Measurements from ENCODE around the gene GRIA4. TPM values are rescaled to one million over a fixed set of nuclear protein-coding genes. Genes with fewer than 3 reads are reported as not detected.

The GRIA4 gene
- total and polyA plus RNA-seq, 2 of the 13 experiments (the other 11 are each of a cell fraction or from before 2014, with no cell fraction given): not detected

DNA sequence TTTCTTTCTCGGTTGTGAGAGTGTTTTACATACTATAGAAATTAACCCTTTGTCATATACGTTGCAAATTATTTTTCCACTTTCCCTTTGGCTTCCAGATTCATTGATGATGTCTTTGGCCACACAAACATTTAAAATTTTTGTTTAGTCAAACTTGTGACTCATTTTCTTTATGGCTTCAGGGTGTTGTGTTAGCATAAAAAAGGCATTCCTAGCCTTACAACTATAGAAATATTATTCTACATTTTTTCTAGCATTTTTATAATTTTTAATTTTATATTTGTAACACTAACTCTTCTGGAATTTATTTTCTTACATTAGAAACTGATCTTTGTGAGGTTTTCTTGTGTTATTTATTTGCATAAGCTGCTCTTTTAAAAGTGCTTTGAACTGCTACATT lies 12.1 kb downstream of the GRIA4 start:
- intact Hi-C loops (cut with micrococcal nuclease; ENCODE audit: unreplicated experiment): no loop called here
- DNase-seq (ENCODE audit: low spot score) (no peak), ATAC-seq (no peak), FAIRE-seq (no peak)
- no peak overlapping the region for H3K9ac ChIP-seq (ENCODE audit: insufficient read depth, low read depth, low read length)
- TF ChIP-seq, protein P1, sequence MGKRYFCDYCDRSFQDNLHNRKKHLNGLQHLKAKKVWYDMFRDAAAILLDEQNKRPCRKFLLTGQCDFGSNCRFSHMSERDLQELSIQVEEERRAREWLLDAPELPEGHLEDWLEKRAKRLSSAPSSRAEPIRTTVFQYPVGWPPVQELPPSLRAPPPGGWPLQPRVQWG (CRISPR knock-in tag; IDR thresholded peaks at IDR 0.05; ENCODE audit: borderline replicate concordance, low read depth): no peak
- TF ChIP-seq, protein P2, sequence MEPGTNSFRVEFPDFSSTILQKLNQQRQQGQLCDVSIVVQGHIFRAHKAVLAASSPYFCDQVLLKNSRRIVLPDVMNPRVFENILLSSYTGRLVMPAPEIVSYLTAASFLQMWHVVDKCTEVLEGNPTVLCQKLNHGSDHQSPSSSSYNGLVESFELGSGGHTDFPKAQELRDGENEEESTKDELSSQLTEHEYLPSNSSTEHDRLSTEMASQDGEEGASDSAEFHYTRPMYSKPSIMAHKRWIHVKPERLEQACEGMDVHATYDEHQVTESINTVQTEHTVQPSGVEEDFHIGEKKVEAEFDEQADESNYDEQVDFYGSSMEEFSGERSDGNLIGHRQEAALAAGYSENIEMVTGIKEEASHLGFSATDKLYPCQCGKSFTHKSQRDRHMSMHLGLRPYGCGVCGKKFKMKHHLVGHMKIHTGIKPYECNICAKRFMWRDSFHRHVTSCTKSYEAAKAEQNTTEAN (CRISPR knock-in tag; conservative IDR thresholded peaks at IDR 0.05): no peak
- no peak for TF ChIP-seq HDAC1 (CRISPR knock-in tag; IDR thresholded peaks at IDR 0.05)
- no peak for TF ChIP-seq SNAI1 (CRISPR knock-in tag; IDR thresholded peaks at IDR 0.05; ENCODE audit: borderline replicate concordance)
- no peak for TF ChIP-seq ZFP90 (CRISPR knock-in tag; IDR thresholded peaks at IDR 0.05; ENCODE audit: borderline replicate concordance)
- TF ChIP-seq ZNF546 (CRISPR knock-in tag; conservative IDR thresholded peaks at IDR 0.05): no peak
- TF ChIP-seq, protein P3, sequence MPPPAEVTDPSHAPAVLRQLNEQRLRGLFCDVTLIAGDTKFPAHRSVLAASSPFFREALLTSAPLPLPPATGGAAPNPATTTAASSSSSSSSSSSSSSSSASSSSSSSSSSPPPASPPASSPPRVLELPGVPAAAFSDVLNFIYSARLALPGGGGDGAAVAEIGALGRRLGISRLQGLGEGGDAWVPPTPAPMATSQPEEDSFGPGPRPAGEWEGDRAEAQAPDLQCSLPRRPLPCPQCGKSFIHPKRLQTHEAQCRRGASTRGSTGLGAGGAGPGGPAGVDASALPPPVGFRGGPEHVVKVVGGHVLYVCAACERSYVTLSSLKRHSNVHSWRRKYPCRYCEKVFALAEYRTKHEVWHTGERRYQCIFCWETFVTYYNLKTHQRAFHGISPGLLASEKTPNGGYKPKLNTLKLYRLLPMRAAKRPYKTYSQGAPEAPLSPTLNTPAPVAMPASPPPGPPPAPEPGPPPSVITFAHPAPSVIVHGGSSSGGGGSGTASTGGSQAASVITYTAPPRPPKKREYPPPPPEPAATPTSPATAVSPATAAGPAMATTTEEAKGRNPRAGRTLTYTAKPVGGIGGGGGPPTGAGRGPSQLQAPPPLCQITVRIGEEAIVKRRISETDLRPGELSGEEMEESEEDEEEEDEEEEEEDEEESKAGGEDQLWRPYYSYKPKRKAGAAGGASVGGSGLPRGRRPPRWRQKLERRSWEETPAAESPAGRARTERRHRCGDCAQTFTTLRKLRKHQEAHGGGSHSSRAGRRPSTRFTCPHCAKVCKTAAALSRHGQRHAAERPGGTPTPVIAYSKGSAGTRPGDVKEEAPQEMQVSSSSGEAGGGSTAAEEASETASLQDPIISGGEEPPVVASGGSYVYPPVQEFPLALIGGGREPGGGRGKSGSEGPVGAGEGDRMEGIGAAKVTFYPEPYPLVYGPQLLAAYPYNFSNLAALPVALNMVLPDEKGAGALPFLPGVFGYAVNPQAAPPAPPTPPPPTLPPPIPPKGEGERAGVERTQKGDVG (CRISPR knock-in tag; IDR thresholded peaks at IDR 0.05; ENCODE audit: borderline replicate concordance): no peak
- no peak for TF ChIP-seq SALL2 (CRISPR knock-in tag; IDR thresholded peaks at IDR 0.05)
- TF ChIP-seq KMT2B (CRISPR knock-in tag; IDR thresholded peaks at IDR 0.05): no peak
- no peak for TF ChIP-seq MXD4 (CRISPR knock-in tag; IDR thresholded peaks at IDR 0.05)
- no peak for TF ChIP-seq ZNF205 (CRISPR knock-in tag; IDR thresholded peaks at IDR 0.05)
- H3K4me3 ChIP-seq (replicated peaks in 1 of 3; ENCODE audit: insufficient read depth in 1 of 3, low read depth in 2 of 3, low read length in 3 of 3): no peak overlapping the region
- no peaks in the 10 kb centered on the region for H3K9me3 ChIP-seq (ENCODE audit: low read length)
- H3K4me2 ChIP-seq (ENCODE audit: low read depth, low read length): no peak overlapping the region
- no peaks in the 10 kb centered on the region for H3K4me1 ChIP-seq (ENCODE audit: insufficient read depth, low read length)
- in situ Hi-C loops (cut with HindIII; ENCODE audit: extremely low pct_ligation_motif_present, low pct_unique_long_range_greater_than_20kb): no loop called here
- no peaks in the 10 kb centered on the region for H3K79me2 ChIP-seq (ENCODE audit: insufficient read depth, low read length)
- no TSS peak for BruUV-seq (replicated peaks)
- H2AFZ ChIP-seq (ENCODE audit: low read length): no peak overlapping the region
- no peaks in the 10 kb centered on the region for H4K20me1 ChIP-seq (ENCODE audit: insufficient read depth, low read length)
- H3K27ac ChIP-seq (ENCODE audit: extremely low read length, insufficient read depth, low read length): no peak overlapping the region
- H3K36me3 ChIP-seq (replicated peaks in 1 of 2; ENCODE audit: control insufficient read depth in 1 of 2, insufficient read depth in 2 of 2, low read length in 2 of 2): no peaks in the 10 kb centered on the region
- POLR2A ChIA-PET: no interaction called here
- CTCF ChIA-PET (ENCODE audit: low intra/inter-chr PET ratio, low total read pairs): no interaction called here
- H3K27me3 ChIP-seq (ENCODE audit: control insufficient read depth in 1 of 2, insufficient read depth in 2 of 2, low read length in 2 of 2): no peaks in the 10 kb centered on the region
- 0% methylated on average over 2 of the region's 2 CpGs for WGBS (ENCODE audit: low lambda C conversion rate)
